Measurements from ENCODE around the gene SUPT4H1.

SUPT4H1 gene

GRCh38 chr17:58329035-58329809 lies 22.8 kb downstream of the SUPT4H1 start:
- TF ChIP-seq SIN3A (IDR thresholded peaks at IDR 0.05; ENCODE audit: borderline replicate concordance, insufficient read depth, low read length) (no peak), POLR2AphosphoS5 (IDR thresholded peaks at IDR 0.05; ENCODE audit: low read depth, low read length) (no peak), REST (IDR thresholded peaks at IDR 0.05; ENCODE audit: insufficient read depth in 1 of 2, low read depth in 2 of 2, low read length in 2 of 2) (no peak), TAF1 (IDR thresholded peaks at IDR 0.05; ENCODE audit: borderline replicate concordance, insufficient read depth, low read length) (no peak), FOXP2 (optimal IDR thresholded peaks at IDR 0.05; ENCODE audit: borderline replicate concordance, extremely low read depth, extremely low read length, insufficient read depth) (no peak)

- TF ChIP-seq POLR2AphosphoS5 (IDR thresholded peaks at IDR 0.05; ENCODE audit: low read depth, low read length): no peak
- no peak for TF ChIP-seq TAF1 (IDR thresholded peaks at IDR 0.05; ENCODE audit: borderline replicate concordance, insufficient read depth, low read length)
- TF ChIP-seq REST (IDR thresholded peaks at IDR 0.05; ENCODE audit: insufficient read depth in 1 of 2, low read depth in 2 of 2, low read length in 2 of 2): no peak
- TF ChIP-seq FOXP2 (optimal IDR thresholded peaks at IDR 0.05; ENCODE audit: borderline replicate concordance, extremely low read depth, extremely low read length, insufficient read depth): no peak
- TF ChIP-seq SIN3A (IDR thresholded peaks at IDR 0.05; ENCODE audit: borderline replicate concordance, insufficient read depth, low read length): no peak
These were observed 23.6 kb downstream of the SUPT4H1 start, which contains the start of gene TSPOAP1 for GRCh38 chr17:58328195-58329034. Gene TSPOAP1, minus strand, starts transcription at chr17:58328795. Its CDS starts 875 bp downstream, at chr17:58327920.

- TF ChIP-seq POLR2AphosphoS5 (IDR thresholded peaks at IDR 0.05; ENCODE audit: low read depth, low read length): no peak
- TF ChIP-seq REST (IDR thresholded peaks at IDR 0.05; ENCODE audit: insufficient read depth in 1 of 2, low read depth in 2 of 2, low read length in 2 of 2): no peak
- TF ChIP-seq SIN3A (IDR thresholded peaks at IDR 0.05; ENCODE audit: borderline replicate concordance, insufficient read depth, low read length): no peak
These were observed 24.4 kb downstream of the SUPT4H1 start for GRCh38 chr17:58327363-58328194.

- TF ChIP-seq FOXP2 (optimal IDR thresholded peaks at IDR 0.05; ENCODE audit: borderline replicate concordance, extremely low read depth, extremely low read length, insufficient read depth) (no peak), SIN3A (IDR thresholded peaks at IDR 0.05; ENCODE audit: borderline replicate concordance, insufficient read depth, low read length) (no peak), TAF1 (IDR thresholded peaks at IDR 0.05; ENCODE audit: borderline replicate concordance, insufficient read depth, low read length) (no peak), POLR2AphosphoS5 (IDR thresholded peaks at IDR 0.05; ENCODE audit: low read depth, low read length) (no peak), REST (IDR thresholded peaks at IDR 0.05; ENCODE audit: insufficient read depth in 1 of 2, low read depth in 2 of 2, low read length in 2 of 2) (no peak)
These were observed 25.2 kb downstream of the SUPT4H1 start for GRCh38 chr17:58326609-58327362.
